ENCODE results near the gene DSCAML1.

Gene DSCAML1

GRCh38 chr11:117719480-117719879 lies 77.5 kb downstream of the DSCAML1 start:
- no peak for DNase-seq

GRCh38 chr11:117717485-117718314 lies 79.3 kb downstream of the DSCAML1 start:
- no peak for DNase-seq

DNA sequence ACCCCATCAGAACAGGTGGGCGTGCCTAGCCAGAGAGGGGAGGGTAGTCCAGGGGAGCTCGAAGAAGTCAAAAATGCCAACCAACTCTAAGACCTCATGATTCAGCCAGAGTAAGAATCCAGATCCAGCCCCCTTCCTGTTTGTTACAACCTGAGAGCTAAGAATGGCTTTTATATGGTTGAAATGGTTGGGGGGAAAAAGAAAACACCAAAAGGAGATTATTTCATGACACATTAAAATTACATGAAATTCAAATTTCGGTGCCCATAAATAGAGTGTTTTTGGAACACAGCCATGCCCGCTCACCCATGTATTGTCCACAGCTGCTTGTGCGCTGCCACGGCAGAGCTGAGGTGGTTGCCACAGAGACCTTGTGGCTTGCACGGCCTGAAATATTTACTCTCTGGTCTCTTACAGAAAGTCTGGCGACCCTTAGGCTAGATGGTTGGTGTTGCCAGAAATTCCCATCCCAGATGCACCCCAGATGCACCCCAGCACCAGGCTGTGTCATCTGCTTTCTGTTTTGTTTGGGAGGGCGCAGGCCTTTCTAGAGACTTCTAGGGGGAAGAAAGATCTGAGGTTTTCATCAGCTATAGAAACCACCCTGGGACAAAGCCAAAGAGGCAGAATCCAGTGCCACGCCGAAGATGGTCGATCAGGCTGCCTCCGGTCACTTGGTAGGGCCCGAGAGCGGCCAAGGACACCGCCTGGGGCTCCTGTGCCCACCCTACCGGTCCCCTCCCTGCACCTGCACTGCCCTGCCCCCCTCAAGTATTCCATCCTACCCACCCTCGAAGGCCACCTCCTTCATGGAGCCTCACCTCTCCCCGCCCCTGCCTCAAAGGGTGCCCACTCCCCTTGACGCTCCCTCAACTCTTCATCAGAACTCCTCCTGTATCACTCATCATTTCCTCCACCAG lies 80.2 kb downstream of the DSCAML1 start:
- no peak for DNase-seq

GRCh38 chr11:117715801-117716200 lies 81.2 kb downstream of the DSCAML1 start:
- DNase-seq: no peak

GRCh38 chr11:117713538-117713991 lies 83.5 kb downstream of the DSCAML1 start:
- DNase-seq: no peak

DNA sequence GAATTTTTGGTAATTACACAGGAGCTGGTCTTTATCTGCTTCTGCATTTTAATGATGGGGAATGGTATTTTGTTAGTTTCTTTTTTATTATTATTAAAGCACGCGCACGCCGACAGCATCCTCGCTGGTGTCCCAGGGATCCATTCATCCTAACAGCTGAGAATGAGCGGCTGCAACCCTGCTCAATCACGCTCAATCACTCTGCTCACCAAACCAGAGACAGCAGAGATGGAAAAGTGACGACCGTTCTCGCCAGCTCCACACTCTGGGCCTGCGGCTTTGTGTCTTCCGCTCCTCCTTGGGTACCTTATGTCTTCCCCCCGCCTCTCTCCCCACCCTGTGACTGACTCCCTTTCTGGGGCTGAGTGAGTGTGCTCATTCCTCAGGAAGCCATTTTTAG lies 84.5 kb downstream of the DSCAML1 start:
- DNase-seq: no peak

- DNase-seq: no peak
These were observed 85.7 kb downstream of the DSCAML1 start for GRCh38 chr11:117711331-117711730.

DNA sequence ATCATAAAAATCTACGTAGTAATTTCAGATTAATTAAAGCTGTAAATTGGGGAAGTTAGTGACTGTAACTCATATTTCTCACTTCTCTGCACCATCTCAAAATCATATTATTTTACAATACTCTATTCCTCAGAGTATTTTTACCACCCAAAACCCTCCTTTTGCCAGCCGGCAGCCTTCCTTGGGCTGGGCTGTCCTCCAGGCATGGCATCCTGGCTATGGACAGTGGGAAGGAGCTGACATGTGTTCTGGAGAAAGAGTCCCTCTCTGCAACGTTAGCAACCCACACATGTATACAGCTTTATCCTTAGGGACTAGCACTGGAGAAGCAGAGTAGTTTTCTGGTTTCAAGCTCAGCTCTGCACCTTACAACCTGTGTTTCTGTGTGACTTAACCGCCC lies 86.8 kb downstream of the DSCAML1 start:
- no peak for DNase-seq

GRCh38 chr11:117706322-117706814 lies 90.6 kb downstream of the DSCAML1 start:
- no peak for DNase-seq

DNA sequence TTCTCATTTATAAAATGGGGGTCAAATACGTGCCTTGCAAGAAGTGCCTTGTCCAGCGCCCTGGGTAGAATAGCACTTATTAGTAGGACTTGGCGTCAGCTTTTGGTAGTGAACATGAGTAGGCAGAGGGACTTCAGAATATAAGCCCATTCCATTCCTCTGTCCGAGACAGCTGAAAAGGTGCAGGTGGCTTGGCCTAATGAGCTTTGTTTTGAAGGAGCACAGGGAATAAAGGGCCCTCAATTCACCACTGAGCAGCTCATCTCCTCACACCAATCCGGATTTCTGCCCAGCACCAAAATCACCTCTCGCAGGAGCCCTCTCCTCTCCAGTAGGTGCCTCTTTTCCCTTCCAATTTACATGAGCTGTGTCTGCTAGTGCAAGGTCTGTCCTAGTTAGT lies 91.2 kb downstream of the DSCAML1 start:
- DNase-seq: no peak

GRCh38 chr11:117704395-117705100 lies 92.5 kb downstream of the DSCAML1 start:
- DNase-seq: no peak

DNA sequence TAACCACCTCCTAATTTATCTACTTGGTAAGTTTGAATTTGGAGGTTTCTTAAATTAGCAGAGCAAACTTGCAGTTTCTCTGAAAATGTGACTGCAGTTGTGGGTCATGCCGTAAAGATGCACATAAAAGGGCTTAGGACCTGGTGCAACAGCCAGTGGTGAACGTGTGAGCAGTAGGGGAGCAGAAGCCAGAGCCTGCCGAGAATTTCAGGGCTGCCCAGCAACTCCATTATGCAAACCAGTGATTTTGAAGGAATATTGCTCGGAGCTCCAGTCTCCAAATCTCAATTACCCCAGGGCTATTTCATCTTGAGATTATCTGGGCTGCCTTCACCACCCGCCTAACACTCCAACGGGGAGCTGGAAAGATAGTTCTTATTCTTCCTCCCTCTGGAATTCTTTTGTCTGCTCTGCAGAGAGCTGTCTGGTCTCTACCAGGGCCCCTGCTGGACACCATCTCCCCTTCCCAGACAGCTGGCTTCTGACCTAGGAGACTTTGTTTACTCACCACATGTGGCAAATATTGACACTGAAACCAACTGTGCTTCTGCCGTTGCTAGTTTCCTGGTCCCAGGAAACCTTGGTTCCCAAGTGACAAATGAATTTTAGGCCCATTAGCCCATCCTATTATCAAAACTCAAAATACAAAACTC lies 93.9 kb downstream of the DSCAML1 start:
- no peak for DNase-seq

DNA sequence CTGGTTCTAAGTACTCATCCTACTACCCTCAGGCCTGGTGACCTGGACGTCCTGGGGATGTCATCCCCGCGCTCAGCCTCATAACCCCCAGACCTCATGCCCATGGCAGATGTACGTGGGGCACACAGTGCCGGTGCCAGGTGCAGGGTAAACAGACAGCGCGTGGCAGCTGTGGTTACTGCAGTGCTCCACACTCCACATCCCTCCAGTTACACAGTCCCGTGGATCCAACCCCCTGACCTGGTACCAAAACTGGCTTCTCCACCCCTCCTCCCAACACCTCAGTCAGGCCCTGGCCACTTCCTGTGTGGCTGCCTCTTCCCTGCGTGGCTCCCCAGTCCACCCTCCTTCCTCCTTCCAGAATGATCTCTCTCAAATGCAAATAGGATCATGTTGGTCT lies 95.2 kb downstream of the DSCAML1 start:
- no peak for DNase-seq

DNA sequence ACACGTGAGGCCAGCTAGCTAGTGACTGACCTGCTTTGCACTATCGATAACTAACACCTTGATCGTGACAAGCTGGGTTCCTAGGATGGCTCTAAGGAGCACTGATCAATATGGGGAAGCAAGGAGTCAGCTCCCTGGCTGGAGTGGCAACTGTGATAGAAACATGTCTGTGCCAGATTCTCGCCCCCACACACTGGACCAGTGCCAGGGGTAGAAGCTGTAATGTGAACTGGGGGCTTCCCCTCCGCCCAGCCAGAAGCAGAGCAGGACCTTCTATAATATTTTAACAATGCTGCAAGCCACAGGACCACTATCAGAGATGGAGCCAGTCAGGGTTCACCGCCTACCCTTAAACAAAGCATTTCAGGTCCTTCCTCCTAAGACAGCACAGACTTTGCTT lies 96.5 kb downstream of the DSCAML1 start:
- no peak for DNase-seq

DNA sequence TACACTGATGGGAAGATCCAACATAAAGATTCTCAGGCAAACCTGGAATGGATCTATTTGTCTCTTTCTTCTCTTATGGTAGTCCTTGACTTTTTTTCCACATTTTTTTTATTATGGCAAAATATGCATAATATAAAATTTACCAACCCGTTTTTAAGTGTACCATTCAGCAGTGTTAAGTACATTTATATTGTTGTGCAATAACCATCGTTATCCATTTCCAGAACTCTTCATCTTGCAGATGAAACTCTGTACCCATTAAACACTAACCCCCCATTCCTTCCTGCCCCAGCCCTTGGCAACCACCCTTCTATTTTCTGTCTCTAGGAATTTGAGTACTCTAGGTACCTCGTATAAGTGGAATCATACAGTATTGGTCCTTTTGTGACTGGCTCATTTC lies 99.7 kb downstream of the DSCAML1 start:
- no peak for DNase-seq

GRCh38 chr11:117696540-117696939 lies 100.5 kb downstream of the DSCAML1 start:
- DNase-seq: no peak

GRCh38 chr11:117693344-117693743 lies 103.7 kb downstream of the DSCAML1 start:
- DNase-seq: no peak

DNA sequence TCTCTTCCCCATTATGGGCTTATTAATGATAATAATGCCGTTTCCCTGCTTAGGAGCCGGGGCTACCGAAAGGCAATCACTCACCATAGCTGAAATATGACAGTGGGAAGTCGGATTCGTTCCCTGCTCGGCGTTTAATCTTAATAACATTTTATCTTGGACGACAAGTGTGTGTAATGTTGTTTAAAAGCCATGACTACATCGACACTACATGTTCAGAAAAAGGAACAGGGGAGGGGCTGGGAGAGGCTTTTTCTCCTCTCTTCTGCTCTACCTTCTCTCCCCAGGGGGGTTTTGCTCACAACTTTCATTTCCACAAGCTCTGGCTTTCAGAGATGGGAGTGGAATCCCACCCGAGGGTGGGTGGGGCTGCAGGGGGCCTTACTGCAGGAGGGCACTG lies 105.5 kb downstream of the DSCAML1 start:
- no peak for DNase-seq

DNA sequence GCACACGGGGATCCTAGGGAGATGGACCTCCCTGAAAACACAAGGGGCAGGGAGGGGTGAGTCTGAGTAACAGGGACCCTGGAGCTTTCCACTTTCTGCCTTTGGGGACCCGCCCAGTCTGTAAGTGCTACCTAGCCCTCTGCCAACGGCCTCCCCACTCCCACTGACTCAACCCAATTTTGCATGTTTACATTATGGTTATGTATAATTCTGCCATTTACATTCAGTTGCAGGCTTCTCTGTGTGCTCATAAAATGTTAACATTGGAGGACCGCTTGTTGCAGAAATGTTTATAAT lies 105.8 kb downstream of the DSCAML1 start:
- no peak for DNase-seq

- no peak for DNase-seq
These were observed 106.4 kb downstream of the DSCAML1 start for GRCh38 chr11:117690484-117691217.

DNA sequence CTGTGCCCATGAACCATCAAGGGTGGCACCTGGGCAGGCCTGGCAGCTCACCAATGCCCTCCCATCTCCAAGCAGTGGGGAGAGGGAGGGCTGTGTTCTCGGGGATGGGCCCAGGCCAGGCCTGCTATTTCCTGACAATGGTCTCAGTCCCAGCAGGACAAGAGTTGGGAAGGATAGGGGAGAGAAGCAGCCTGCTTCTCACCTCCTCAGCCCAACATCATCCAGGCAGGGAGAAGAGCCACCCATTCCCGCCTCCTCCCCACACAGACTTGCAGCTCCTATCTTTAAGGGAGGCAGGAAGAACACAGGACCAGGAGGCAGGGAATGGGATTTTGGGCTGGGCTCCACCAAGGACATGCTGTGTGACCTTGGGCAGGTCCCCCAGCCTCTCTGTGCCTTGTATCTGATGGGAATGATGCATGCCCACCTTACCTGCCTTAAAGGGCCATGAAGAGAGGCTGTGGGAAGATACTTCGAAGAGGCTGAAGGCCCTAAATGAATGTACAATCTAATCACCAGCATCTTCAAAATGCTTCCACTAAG lies 108.7 kb downstream of the DSCAML1 start:
- DNase-seq: no peak

DNA sequence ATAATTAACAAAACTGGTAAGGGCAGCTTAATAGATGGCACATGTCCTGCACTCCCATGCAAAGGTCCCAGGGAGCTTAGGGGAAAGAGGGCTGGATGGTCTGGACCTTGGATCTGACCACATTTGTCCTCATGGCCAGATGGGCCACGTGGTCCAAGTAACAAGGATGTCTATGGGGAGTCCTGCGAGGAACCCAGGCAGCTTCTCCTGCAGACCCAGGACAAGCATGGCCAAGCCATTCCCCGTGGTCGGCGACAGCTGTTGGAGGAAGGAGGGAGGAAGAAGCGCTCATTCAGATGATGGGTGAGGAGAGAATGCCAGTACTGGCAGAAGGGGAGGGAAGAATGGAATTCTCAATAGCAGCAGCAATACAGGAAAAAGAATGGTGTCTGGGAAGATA lies 109.2 kb downstream of the DSCAML1 start:
- DNase-seq: no peak

All from left hindlimb (tissue), 1 donor.